ENCODE data around the gene ZNF628.

The ZNF628 gene

GRCh38 chr19:55503157-55503501, 26.7 kb downstream of the ZNF628 start:
- TF ChIP-seq EZH2 (IDR thresholded peaks at IDR 0.05; ENCODE audit: borderline replicate concordance, low read depth, low read length, severe bottlenecking) (no peak), CTCF (IDR thresholded peaks at IDR 0.05; ENCODE audit: borderline replicate concordance, extremely low read depth, low read length, poor library complexity, severe bottlenecking) (no peak)

GRCh38 chr19:55503502-55504251, 27.3 kb downstream of the ZNF628 start:
- Histone ChIP-seq H3K27me3 (ENCODE audit: insufficient read depth, low read length, poor library complexity) (no peaks in the 10 kb centered on the region), H3K79me2 (ENCODE audit: insufficient read depth, low read length) (no peaks in the 10 kb centered on the region; the same call in 1 of the 2 replicates), H3K36me3 (ENCODE audit: insufficient read depth, low read length) (no peaks in the 10 kb centered on the region; the same call in 1 of the 2 replicates), H3K9me3 (ENCODE audit: insufficient read depth, low read length, severe bottlenecking) (peaks cover 3% of the 10 kb centered on the region), H4K20me1 (ENCODE audit: insufficient read depth, low read length) (no peaks in the 10 kb centered on the region), H3K4me2 (ENCODE audit: insufficient read depth, low read length) (peak overlapping the region; percentile 85), H3K4me3 (ENCODE audit: low read depth in 1 of 2, low read length in 2 of 2) (peak overlapping the region; percentile 31 to 61; a peak in 3 of 4 replicates), H3K27ac (ENCODE audit: low read length) (peak overlapping the region; percentile 97), H2AFZ (ENCODE audit: low read depth, low read length) (peak overlapping the region; percentile 100), H3K9ac (ENCODE audit: low read depth, low read length) (peak overlapping the region; percentile 65), H3K4me1 (ENCODE audit: insufficient read depth, low read length) (peaks cover 27% of the 10 kb centered on the region)
- TF ChIP-seq EZH2 (IDR thresholded peaks at IDR 0.05; ENCODE audit: borderline replicate concordance, low read depth, low read length, severe bottlenecking), result no peak
- TF ChIP-seq CTCF (IDR thresholded peaks at IDR 0.05; ENCODE audit: borderline replicate concordance, extremely low read depth, low read length, poor library complexity, severe bottlenecking), result peak; percentile 99
- DNase-seq (peak; percentile 95), ATAC-seq (ENCODE audit: insufficient read depth, low read depth) (peak; percentile 91)

More at GRCh38 chr19:55503157-55503501, 26.7 kb downstream of the ZNF628 start:
- peak overlapping the region; percentile 65 for H3K9ac ChIP-seq (ENCODE audit: low read depth, low read length)
- peak overlapping the region; percentile 97 for H3K27ac ChIP-seq (ENCODE audit: low read length)
- H3K4me3 ChIP-seq (ENCODE audit: low read depth in 1 of 2, low read length in 2 of 2), result peak overlapping the region in 1 of 2 experiments; percentile 61; a peak in 2 of 4 replicates
- H3K9me3 ChIP-seq (ENCODE audit: insufficient read depth, low read length, severe bottlenecking), result peaks cover 3% of the 10 kb centered on the region
- H3K36me3 ChIP-seq (ENCODE audit: insufficient read depth, low read length), result no peaks in the 10 kb centered on the region; the same call in 1 of the 2 replicates
- peak overlapping the region; percentile 85 for H3K4me2 ChIP-seq (ENCODE audit: insufficient read depth, low read length)
- DNase-seq, result no peak
- no peaks in the 10 kb centered on the region; the same call in 1 of the 2 replicates for H3K79me2 ChIP-seq (ENCODE audit: insufficient read depth, low read length)
- no peaks in the 10 kb centered on the region for H4K20me1 ChIP-seq (ENCODE audit: insufficient read depth, low read length)
- peaks cover 27% of the 10 kb centered on the region for H3K4me1 ChIP-seq (ENCODE audit: insufficient read depth, low read length)
- ATAC-seq (ENCODE audit: insufficient read depth, low read depth), result no peak
- H2AFZ ChIP-seq (ENCODE audit: low read depth, low read length), result peak overlapping the region; percentile 100
- no peaks in the 10 kb centered on the region for H3K27me3 ChIP-seq (ENCODE audit: insufficient read depth, low read length, poor library complexity)

- Histone ChIP-seq H3K4me1 (ENCODE audit: insufficient read depth, low read length) (peaks cover 27% of the 10 kb centered on the region), H4K20me1 (ENCODE audit: insufficient read depth, low read length) (no peaks in the 10 kb centered on the region), H3K36me3 (ENCODE audit: insufficient read depth, low read length) (no peaks in the 10 kb centered on the region; the same call in 1 of the 2 replicates), H3K4me2 (ENCODE audit: insufficient read depth, low read length) (peak overlapping the region; percentile 85), H3K9ac (ENCODE audit: low read depth, low read length) (peak overlapping the region; percentile 65), H3K79me2 (ENCODE audit: insufficient read depth, low read length) (no peaks in the 10 kb centered on the region; the same call in 1 of the 2 replicates), H3K27me3 (ENCODE audit: insufficient read depth, low read length, poor library complexity) (no peaks in the 10 kb centered on the region), H3K9me3 (ENCODE audit: insufficient read depth, low read length, severe bottlenecking) (peaks cover 3% of the 10 kb centered on the region), H3K4me3 (ENCODE audit: low read depth in 1 of 2, low read length in 2 of 2) (peak overlapping the region; percentile 31 to 61; a peak in 3 of 4 replicates), H3K27ac (ENCODE audit: low read length) (peak overlapping the region; percentile 97), H2AFZ (ENCODE audit: low read depth, low read length) (peak overlapping the region; percentile 100)
- no peak for DNase-seq
- no peak for ATAC-seq (ENCODE audit: insufficient read depth, low read depth)
- no peak for TF ChIP-seq CTCF (IDR thresholded peaks at IDR 0.05; ENCODE audit: borderline replicate concordance, extremely low read depth, low read length, poor library complexity, severe bottlenecking)
- no peak for TF ChIP-seq EZH2 (IDR thresholded peaks at IDR 0.05; ENCODE audit: borderline replicate concordance, low read depth, low read length, severe bottlenecking)
Measured at GRCh38 chr19:55504252-55504603, 27.8 kb downstream of the ZNF628 start.

All from DND-41 (cell line).